NCI-H526 treated with DMSO at 0.1 percent for 48 hours (cell line): Measurements from ENCODE around the gene CSNK2A1.
"Not testable (repeated sequence)": the region's sequence is repeated elsewhere in the genome, so short reads cannot be mapped to it uniquely, and the experiment has no call there.

ENCODE experiments used
- DNase-seq: peaks from one replicate; lab custom pipeline; 2025; lab: John Stamatoyannopoulos, UW

CSNK2A1 gene

DNA sequence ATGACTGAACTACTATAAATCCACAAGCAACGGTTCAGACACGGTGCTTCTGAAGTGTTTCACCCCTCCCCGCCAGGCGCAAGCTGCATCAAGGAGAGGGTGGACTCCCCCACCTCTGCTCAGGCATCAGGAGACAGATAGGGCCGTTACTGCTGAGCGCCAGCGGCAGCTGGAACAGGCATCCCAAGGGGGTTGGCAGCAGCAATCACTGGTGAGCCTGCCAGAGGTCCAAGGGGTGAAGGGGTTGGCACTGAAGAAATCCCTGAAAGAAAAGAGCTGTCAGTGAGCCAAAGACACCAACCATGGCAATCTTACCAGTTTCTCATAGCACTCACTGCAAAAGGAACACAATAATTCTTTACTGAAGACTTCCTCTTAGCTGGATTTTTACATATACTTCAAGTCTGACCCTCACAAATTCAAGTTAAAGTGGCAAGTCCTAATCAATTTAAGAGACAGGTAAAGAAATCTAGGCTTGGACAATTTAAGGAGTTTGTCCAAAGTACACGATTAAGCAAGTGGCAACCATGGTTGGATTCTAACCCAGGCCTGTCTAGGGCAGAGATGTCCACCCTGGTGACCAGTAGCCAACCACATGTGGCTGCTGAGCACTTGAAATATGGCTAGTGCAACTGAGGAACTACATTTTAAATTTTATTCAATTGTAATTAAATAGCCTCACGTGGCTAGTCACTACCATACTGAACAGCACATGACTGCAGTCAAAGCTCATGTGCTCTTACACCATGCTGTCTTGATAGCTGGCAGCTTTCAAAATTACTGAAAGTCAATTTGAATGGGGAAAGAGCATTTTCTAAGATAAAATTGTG lies 59.6 kb downstream of the CSNK2A1 start:
- DNase-seq: no peak

DNA sequence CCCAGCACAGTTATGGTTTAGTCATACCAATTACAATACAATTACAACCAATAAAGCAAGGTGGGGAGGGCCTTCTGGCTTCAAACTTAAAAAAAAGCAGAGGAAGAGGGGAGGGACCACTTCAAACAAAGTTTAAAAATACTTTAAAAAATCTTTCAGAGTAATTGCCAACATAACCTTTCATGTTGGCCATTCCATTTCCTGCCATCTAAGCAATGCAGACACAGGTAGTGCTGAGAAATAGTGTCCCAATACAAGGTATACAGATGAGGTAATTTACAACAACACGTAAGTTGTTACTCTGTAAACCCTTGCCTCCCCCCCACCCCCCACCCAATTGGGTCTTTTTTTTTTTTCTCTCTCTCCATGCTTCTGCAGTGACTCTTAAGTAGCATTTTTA lies 62.4 kb downstream of the CSNK2A1 start:
- DNase-seq: no peak

DNA sequence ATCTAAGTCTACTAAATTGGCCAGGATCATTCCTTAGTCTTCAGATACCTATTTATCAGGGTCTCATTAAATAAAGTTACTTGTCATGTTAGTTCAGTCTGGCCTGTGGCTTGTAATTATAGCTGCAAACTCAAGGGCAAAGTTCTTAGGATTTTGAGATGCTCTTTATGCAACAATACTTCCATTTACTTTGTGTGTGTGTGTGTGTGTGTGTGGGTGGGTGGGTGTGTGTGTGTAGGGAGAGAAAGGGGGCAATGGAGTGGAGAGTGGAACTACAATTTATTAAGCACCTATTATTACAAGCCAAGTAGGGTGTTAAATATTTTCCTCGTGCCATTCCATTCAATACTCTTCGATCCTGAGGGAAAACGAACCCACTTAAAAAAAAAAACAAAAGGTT lies 63.5 kb downstream of the CSNK2A1 start:
- DNase-seq: no peak

DNA sequence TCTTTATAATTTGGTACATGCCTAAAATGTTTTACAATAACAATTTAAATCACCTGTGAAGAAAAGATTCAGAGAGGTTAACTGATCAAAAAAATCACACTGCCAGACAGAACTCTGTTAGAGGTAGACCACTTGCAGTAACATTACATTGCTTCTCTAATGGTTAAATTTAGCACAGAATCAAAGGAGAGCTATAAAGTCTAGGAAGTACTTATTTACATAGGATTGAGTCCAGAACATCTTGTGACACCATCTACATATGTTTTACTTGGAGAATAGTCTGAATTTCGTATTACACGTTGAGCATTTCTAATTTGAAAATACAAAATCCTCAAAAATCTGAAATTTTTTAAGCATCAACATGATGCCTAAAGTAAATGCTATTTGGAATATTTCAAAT lies 64.1 kb downstream of the CSNK2A1 start:
- DNase-seq: no peak

DNA sequence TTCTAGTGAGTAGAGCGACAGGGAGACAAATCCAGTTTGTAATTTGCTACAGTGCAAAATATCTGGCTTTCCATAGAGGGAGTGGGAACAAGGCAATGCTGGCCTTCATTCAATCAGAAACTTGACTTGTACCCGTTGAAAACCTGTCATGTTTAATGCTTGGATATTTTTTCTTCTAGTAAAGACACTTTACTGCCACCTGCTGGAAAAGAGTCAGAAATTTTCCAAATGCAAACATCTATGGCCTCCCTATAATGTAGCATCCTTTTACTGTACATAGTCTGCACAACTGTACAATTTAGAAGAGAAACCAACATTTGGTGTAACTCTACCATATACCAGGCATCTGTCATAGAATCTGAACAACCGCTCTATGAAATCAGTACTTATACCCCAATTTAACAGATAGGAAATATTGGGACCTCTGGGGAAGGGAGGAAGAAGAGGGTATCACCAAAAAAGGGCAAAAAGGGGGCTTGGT lies 64.6 kb downstream of the CSNK2A1 start:
- DNase-seq: peak; percentile 72

DNA sequence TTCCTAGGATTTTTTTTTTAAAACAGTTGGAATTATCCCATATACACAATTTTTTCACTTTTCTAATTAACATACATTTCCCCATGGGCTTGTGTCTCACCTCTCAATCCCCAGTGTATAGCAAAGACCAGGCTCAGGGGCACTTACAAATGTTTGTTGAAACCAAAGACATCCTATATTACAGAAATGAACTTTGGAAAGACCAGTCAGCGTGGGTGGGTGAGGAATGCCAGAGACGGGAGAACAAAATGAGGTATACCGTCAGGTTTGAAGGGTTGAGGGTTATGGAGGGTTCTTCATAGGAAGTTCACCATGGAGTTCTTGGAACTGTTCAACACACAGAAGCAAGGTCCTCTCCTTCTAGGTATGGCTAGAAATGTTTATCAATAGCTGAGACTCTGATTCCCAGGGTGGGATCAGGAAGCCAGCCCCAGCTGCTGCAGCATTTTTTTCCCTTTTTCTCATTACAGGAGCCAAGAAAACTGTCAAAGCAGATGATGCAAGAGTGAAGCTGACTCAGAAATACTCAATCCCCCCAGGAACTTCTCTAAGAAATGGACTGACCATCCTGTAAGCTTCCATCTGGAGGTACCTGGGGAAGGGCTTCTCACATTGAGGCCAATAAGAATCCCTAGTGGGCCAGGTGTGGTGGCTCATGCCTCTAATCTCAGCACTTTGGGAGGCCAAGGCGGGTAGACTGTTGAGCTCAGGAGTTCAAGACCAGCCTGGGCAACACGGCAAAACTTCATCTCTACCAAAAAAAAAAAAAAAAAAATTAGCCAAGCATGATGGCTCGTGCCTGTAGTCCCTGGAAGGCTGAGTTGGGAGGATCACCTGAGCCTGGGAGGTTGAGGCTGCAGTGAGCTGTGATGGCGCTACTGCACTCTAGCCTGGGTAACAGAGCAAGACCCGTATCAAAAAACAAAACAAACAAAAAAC lies 65.3 kb downstream of the CSNK2A1 start:
- DNase-seq: no peak

DNA sequence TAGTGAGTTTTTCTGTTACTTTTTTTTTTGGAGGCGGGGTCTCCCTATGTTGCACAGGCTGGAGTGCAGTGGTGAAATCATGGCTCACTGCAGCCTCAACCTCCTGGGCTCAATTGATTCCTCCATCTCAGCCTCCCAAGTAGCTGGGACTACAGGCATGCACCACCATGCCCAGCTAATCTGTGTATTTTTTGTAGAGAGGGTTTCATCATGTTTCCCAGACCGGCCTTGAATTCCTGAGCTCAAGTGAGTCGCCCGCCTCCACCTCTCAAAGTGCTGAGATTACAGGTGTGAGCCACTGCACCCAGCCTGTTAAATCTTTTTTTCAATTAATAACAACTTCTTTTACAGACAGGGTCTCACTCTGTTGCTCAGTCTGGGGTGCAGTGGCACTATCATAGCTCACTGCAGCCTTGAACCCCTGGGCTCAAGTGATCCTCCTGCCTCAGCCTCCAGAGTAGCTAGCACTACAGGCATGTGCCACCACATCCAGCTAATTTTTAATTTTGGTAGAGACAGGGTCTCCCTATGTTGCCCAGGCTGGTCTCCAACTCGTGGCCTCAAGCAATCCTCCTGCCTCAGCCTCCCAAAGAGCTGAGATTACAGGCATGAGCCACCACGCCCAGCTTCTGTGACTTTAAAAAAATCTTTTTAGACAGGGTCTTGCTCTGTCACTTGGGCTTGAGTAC lies 66.9 kb downstream of the CSNK2A1 start:
- DNase-seq: not testable (repeated sequence)

DNA sequence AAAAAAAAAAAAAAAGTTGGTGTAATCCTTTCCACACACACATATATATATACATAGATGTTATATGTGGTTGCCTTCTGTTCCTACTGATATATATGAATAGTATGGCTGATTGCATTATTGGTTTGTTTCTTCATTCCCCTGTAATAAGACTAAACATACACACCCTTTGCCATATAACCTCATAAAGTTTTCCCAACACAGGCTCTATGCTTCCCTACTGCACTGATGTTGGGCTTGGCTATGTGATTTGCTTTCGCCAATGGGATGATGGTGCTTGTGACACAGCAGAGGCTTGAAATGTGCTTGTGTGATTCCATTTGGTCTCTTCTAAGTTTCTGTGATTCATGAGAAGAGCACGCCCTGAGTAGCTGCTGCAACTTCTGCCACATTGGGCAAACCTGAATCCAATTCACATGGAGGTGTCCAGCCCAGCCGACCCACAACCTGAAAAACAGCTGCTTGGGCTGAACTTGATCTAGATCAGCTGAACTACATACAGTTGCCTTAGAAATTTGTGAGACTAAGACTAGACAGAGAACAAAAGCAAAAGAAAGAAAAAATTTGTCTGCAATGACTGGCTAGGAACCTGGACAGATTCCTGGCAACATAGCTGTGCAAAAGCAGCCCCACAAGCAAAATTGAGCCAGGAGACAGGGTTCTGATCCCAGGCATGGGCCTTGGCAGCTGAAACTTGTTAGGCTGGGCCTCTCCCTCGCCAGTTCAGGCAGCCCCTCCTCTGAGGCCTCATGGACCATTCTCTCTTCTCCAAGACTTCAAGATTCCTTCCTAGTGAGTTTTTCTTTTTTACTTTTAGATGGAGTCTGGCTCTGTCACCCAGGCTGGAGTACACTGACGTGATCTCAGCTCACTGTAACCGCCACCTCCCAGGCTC lies 67.9 kb downstream of the CSNK2A1 start:
- no peak for DNase-seq

DNA sequence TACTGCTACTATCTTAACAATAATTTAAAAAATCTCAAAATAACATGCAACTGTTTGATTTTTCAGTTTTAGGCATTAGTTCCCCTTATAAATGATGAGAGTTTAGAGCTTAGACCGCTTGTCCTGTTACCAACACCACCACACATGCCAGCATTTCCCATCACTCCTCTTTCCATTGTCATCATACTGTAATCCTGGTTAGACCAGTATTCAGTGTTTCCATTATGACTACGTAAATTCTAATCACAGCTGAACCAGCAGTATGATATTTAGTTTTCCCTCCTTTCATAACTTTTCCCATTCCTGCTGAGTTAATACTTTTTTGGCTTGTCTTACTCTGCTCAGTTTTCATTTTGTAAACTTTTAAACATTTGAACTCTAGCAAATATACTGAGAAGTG lies 69.0 kb downstream of the CSNK2A1 start:
- no peak for DNase-seq

DNA sequence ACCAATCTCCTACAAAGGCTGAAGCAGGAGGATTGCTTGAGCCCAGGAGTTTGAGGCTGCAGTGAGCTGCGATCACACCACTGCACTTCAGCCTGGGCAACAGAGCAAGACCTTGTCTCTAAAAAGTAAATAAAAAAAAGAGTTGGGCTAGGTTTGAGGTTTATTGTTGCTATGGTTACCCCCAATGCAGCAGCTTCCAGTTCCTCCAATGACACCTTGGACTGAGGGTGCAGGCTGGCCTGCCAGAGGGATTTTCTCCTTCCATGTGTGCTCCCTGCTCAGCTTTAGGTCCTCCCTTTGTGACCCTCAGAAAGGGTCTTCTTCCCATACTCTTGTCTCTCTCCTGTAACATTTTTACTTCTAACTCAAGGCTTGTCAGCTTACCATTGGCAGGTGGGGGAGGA lies 70.7 kb downstream of the CSNK2A1 start:
- DNase-seq: no peak

DNA sequence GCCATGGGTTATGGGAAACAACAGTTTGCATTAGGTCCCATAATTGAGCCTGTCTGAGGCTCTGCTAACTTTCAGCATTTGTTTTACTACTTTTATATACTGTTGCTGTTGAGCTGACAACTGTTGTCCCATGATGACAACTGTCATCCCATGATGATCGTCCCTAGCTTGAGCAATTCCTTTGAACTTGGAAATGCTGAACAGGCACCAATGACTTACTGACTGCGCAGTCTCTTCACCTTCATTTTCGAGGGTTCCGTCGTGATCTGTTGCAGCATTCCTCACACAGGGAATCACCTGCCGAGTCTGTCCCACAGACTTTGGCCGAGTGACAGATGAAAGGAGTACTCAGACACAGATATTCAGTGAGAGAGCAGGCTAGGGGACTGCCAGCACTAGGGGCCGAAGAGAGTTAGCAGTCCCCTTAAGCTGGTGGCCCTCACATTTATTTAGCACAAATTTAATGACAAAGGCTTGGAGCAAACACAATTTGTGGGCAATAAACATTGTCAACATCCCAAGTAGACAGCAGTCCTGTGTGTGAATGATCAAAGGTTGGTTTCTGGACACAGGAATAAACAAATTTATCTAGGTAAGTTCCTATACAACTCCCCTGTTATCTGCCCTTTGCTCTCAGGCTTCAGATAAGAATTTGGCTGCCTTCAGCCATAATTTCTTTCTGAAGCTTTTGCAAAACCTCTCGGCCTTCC lies 71.3 kb downstream of the CSNK2A1 start:
- no peak for DNase-seq

DNA sequence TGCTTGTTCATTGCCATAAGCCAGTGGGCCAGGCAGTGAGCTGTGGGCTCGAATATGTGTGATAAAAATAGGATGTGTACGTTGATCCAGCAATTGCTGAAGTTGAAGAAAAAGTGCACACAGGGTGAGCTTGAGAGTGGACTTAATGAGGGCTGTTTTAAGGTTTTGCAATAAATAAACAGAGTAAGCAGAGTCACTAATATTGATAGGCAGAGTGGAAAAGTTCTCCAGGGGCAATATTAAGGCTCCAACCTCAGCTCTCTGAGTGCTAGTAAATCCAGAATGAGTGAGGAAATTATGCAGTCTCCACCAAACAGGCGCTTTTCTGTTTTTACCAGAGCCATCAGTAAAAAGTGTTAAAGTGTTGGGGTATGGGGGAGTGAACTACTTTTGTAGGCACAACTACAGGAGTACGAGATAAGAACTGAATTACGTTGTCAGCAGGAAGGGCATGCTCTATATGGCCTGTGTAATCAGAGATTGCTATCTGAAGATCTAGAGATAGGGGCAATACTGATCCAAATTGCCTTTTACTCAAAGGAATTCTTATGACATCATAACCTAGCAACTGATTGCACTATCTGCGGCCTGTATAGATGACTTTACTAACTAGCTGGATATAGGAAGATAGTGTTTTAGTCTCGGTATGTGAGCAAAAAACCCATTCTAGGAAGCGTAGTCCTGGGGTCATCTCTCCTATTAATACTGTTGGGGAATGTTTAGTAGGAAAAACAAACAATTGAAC lies 73.7 kb downstream of the CSNK2A1 start:
- DNase-seq: no peak

DNA sequence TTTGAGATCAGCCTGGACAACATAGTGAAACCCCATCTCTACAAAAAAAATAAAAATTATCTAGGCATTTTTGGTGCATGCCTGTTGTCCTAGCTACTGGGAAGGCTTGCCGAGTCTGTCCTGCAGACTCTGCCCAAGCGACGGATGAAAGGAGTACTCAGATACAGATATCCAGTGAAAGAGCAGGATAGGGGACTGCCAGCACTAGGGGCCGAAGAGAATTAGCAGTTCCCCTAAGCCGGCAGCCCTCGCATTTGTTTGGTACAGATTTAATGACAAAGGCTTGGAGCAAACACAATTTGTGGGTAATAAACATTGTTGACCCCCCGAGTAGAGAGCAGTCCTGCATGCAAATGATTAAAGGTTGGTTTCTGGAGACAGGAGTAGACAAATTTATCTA lies 75.8 kb downstream of the CSNK2A1 start:
- DNase-seq: no peak

DNA sequence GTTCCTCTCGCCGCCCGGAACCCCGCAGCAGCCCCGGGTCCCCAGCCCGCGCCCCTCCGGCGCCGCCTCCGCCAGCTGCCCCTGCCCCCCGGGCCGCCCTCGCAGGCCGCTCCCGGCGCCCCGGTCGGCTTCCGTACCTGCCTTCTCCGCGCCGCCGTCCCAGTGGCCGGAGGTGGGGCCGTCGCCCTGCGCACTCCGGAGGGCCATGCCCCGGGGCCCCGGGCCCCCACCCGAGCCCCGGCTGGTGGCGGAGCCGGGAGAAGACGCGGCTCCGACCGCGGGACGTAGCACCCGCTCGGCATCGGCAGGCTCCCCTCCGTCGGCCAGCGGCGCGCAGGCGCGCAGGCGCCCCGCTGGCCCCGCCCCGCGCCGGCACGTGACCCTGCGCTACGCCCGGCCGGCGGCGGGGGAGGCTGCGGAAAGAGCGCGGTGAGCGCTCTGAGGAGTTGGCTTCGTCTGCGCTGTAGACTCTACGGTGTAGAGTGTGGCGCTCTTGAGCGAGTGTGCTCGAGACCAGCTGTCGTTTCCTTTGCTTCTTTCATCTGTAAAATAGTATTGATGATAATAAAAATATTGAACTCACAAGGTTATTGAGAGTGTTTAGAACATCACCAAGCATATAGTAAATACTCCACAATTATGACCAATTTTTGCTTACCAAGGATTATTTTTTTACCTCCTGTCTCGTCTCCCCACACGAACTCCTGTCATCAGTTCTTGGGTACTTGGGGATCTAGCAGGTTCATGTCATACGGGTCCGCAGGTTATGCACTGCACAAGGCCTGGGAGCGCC lies 81.2 kb downstream of the CSNK2A1 start, which contains the start of gene TBC1D20:
TBC1D20 (minus strand) TSS at position 335 of the 793 bp plus-strand sequence; CDS start at position 207, 128 bp downstream.
- peak; percentile 84 for DNase-seq

DNA sequence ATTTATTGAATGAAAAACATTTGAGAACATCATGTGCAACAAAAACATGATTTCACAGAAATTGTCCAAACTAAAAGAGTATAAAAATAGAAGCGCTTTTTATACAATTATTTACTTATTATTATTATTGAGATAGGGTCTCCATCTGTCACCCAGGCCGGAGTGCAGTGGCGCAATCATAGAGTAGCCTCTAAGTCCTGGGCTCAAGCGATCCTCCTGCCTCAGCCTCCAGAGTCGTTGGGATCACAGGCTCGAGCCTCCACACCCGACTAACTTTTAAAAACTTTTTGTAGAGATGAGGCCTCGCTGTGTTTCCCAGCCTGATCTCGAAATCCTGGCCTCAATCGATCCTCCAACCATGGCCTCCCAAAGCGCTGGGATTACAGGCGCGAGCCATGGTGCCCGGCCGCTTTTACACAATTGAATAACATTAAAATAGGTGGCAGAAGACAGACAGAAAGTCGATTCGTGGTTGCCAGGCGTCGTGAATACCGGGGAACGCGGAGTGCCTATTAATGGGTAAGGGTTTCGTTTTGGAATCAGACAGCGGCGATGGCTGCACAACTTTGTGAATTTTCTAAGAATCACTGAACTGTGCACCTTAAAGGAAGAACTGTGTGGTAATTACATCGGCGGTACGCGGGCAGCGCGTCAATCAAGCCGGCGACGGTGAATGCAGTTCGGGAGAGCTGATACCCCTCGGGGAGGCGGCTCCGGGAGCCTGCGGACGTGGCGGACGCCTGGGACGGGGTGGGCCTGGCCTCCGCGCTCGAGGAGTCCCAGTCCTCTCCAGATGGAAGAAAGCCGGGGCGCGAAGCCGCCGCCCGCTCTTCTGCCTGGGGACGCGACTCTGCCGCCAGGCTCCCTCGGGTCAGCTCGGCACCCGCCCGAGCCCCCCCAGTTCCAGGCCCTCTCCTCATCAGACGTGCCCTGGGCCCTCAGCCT lies 82.1 kb downstream of the CSNK2A1 start:
- DNase-seq: peak; percentile 22

DNA sequence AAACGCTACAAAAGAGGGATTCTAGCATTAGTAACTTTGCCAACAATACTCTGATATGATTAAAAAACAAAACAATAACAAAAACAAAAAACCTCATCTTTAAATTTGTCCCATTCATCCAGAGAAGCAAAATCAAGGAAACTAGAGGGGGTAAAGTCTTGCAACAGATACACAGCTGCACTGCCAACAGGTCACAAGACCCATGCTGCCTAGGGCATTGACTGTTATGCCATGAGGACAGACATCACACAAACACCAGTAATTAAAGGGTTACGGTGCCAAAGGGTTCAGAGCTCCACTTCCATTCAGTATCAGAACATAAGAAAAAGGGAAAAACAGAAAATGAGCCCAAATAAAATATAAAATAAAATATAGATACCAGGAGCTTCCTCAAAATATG lies 82.9 kb downstream of the CSNK2A1 start:
- DNase-seq: peak; percentile 8

DNA sequence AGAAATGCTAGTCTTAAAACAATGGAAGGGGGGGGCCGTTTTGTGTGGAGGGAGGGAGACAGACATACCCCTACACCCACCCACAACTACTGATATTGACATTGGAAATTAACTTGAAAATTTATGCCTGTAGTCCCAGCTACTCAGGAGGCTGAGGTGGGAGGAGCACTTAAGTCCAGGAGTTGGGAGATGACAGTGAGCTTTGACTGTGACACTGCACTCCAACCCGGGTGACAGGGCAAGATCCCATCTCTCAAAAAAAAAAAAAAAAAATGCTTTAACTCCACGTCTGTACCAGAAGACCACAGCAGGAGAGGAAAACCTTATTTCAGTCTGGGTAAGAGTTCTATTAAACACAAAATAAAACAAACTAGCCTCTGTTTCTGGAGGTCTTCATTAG lies 83.4 kb downstream of the CSNK2A1 start:
- no peak for DNase-seq

DNA sequence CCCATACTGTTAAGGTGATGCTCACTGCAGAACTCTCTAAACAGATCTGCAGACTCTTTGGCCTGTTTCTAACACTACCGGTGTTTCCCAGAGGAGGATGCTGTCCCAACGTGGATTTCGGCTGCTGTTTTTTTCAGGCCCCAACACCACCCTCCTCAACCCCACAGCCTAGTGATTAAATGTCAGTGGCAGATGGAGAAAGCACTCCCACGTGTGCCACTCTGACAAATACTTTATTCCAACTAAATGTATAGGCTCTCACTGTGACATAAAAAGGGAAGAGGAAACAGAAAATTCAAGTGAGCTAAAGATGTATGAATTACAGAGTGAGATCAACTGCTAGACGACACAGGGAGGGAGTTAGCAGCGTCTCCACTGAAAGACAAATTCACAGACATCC lies 84.8 kb downstream of the CSNK2A1 start:
- no peak for DNase-seq
